HL-60/S4 treated with phorbol 12-myristate 13-acetate at 8.2 ng/mL for 4 days and 3 days (cell line): ENCODE results near the gene METTL13.

Experiments
- in situ Hi-C: fragments of 300-500 bp; cut with MboI; formaldehyde crosslinking; loops from 2 replicates; pipeline ENCODE4 v1.15.0; 2022; ENCODE audit warnings: low sequenced_read_pairs

METTL13 gene

GRCh38 chr1:171800851-171801250, 19.4 kb downstream of the METTL13 start:
- in situ Hi-C loops, result no loop called here

- in situ Hi-C loops, result no loop called here
Measured at GRCh38 chr1:171801487-171801891, 20.0 kb downstream of the METTL13 start.

DNA sequence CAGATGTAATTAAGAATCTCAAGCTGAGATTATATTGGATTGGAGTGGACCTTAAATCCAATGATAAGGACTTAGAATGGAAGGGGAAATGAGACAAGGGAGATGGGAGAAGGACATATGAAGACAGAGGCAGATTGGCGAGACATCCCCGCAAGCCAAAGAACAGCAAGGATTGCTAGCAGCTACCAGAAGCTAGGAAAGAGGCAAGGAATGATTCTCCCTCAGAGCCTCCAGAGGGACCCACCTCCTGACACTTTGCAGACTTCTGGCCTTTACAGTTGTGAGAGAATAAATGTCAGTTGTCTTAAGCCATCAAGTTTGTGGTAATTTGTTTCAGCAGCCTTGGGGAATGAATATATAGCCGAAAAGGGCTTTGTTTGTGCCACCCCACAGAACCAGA, 20.7 kb downstream of the METTL13 start:
- in situ Hi-C loops, result no loop called here

DNA sequence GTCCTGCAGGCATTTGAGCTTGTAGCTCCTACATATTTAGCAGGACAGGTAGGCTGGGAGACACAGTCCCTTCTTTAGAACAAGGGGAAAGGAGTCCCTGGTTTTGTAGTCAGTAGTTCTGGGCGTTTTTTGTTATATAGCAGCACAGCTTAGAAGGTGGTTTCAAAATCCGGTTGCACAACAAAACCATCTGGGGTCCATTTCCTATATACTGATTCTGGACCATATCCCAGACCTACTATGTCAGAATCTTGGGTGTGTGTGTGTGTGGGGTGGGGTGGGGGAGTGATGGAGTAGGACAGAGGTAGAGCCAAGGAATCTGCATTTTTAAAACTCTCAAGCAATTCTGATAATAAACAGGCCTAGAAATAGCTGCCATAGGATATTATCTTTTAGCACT, 21.6 kb downstream of the METTL13 start:
- in situ Hi-C loops, result no loop called here

GRCh38 chr1:171803461-171804022, 22.1 kb downstream of the METTL13 start:
- in situ Hi-C loops, result no loop called here

GRCh38 chr1:171805395-171806115, 24.1 kb downstream of the METTL13 start:
- in situ Hi-C loops, result no loop called here

DNA sequence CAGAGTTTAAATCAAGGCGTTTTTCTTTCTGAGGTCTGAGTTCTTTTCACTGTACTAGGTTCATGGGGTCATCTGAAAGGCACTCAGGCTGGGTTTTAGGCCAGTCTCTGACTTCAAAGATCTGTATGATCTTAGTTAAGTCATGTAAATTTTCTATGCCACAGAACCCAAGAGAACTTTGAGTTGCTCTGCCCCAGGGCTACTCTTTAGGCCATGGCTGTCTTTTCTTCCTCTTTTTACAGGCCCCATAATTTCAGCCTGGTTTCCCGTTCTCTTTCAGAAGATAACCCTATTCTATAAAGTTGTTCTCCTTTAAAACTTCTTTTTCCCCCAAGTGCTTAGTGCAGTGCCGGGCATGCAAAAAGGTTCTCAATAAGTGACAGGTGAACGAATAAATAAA, 26.1 kb downstream of the METTL13 start:
- in situ Hi-C loops, result no loop called here

DNA sequence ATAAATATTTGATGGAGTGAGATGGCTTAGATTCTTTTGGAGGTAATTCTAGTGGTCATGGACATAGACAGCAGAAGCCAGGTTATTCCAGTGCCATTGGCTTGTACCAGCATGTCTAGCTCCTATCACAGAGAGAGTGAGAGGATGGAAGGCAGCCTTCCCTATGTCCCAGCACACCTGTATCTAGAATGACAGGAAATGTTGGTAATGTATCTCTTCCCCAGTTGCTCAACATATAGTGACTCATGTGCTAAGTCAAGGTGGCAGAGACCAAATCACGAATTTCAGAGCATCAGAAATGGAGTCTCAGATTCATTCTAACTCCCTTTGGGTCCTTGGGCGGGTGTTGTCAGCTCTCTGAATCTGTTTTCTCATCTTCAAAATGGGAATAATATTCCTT, 28.4 kb downstream of the METTL13 start:
- in situ Hi-C loops, result no loop called here

DNA sequence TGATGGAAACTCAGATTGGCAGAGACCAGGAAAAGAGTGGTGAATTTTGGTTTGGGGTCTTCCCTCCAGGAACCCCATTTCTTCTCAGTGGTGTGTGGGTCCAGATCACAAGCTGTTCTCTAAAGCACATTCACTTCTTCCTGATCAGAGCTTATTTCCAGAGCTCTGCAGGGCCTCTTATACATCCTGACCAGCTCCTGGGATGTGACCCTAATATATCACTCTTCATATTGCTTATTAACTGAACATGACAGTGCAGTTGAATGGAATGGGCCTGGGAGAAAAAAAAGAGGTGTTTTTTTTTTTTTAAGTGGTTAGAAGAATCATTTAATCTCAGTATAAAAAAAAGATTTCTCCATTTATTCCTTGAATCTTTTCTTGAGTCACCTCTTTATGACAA, 30.2 kb downstream of the METTL13 start:
- in situ Hi-C loops, result no loop called here

GRCh38 chr1:171814692-171815091, 33.2 kb downstream of the METTL13 start:
- in situ Hi-C loops, result no loop called here

- in situ Hi-C loops, result no loop called here
Measured at GRCh38 chr1:171816300-171816901, 34.9 kb downstream of the METTL13 start.

DNA sequence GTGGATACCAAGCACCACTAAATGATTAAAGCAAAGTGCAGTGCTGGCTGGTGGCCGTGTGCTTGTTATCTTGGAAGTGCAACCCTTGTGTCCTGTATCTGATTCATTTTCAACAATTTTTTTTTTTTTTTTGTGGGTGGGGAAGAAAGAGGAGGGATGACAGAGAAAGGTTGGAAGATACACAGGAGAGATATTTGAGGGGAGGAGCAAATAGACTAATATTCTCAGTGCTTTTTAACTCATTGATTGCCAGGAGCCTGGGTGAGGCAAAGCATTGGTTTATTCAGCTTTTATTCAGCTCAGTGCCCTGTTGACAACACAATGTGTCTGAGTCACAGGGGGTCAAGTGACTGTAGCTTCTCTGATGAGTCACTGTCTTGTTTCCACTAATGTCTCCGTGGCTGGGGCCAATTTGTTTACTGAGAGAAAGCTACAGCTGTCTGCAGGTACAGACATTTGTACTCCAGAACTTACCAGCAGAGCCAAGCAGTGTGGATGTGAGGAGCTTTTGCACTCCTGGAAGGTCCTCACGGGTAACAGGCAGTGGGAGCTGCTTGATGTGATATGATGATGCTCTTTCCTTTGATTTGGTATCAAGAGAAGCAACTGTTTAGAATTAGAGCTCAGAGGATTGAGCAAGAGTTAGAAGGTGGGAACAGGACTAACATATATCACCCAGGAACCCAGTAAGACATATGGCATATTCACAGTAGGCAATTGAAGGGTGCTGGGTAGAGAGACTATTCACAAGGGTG, 36.2 kb downstream of the METTL13 start:
- in situ Hi-C loops, result no loop called here

DNA sequence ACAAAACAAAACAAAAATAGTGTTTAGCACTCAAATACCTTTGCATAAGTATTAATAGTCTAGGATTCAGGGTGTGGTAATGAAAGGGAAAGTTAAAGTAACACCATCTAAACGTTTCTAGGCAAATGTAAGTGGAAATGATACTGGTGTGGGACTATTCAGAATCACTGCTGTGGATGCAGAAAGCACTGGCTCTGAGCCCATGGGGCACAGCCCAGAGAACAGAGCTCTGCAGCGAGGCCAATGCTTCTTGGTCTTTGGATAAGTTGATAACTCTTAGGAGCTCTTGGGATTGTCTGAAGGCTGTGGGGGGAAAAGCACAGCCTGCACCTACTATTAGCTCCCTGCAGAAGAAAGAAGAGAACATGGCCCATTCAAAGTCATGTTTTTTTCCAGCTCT, 38.5 kb downstream of the METTL13 start:
- in situ Hi-C loops, result no loop called here

GRCh38 chr1:171826973-171827372, 45.5 kb downstream of the METTL13 start:
- in situ Hi-C loops, result no loop called here

DNA sequence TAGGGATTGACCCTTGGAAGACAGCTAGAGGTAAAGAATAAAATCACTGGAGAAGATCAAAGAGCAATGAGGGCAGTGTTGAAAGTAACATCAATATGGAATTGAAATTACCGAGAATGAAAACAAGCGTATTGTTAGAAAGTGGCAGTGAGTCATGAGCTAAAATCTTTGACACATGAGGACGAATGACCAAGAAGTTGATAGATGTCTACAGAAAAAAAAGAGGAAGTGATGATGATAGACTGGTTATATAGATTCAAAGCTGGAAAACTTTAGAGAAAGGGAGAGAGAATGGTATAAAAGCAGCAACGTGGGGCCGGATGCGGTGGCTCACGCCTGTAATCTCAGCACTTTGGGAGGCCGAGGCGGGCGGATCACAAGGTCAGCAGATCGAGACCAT, 47.3 kb downstream of the METTL13 start:
- in situ Hi-C loops, result no loop called here

DNA sequence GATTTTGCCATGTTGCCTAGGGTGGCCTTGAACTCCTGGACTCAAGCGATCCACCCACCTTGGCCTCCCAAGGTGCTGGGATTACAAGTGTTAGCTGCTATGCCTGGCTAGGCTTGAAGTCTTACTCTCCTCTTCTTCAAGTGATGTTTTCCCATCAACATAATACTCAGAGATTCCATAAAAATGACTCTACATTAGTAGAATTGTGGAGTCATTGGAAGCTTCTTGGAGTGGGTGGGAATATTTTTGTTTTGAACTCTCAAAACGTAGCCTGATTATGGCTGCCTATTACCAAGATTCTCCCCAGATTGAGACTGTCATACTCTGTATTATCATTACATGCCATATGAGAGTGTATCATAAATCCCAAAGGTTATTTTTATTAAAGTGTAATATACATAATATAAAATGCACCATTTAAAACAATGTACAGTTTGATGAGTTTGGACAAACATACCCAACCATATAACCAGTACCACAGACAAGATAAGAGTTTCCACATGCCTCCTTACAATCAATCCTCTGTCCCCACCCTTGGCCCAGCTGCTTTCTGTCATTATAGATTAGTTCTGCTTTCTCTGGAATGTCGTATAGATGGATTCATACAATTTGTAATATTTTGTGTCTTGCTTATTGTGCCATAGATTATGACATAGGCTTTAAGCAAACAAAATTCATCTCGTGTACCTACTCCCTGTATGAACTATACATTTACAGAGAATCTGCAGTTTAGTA, 51.8 kb downstream of the METTL13 start:
- in situ Hi-C loops, result no loop called here

GRCh38 chr1:171834821-171835220, 53.4 kb downstream of the METTL13 start:
- in situ Hi-C loops, result no loop called here

DNA sequence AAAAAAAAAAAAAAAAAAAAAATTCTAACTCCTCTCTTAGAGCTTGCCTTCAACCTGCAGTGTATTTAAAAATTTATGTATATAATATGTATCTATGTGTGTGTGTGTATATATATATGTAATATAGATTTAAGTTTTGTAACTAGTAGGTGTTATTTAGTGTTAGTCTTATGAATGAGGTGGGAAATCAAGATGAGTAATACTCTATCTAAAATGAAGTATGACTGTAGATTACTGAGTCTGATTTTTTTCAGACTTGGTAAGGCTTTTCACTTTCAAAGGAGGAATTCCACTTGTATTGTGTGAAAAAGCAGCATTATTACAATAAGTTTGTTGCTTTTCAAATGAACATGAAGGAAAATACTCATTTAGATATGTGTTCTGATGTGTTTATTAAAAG, 54.4 kb downstream of the METTL13 start:
- in situ Hi-C loops, result no loop called here

- in situ Hi-C loops, result no loop called here
Measured at GRCh38 chr1:171841050-171841910, 59.8 kb downstream of the METTL13 start, which contains the start of gene DNM3. DNM3 (plus strand) TSS chr1:171841498; CDS start chr1:171841657, 159 bp downstream.
